ENCODE data around the gene ZNF281.
"Not testable (repeated sequence)": the region's sequence is repeated elsewhere in the genome, so short reads cannot be mapped to it uniquely, and the experiment has no call there.

Gene ZNF281

DNA sequence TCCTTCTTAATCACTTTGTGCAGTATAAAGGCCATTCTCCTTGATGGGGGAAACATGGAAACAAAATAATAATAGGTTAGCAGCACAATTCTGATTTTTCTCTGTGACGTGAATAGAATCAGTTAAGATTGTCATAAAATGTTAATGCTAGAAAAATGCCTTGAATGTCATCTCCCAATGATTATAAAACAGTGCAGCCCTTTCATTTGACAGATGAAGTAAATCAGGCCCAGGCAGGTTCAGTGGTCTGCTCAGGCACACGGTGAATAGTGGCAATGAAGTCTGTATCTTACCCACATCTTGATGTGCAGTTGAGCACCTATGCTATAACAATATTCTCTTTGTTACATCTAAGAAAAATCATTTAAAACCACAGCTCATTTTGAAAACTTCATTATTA lies 32.2 kb upstream of the ZNF281 start:
- no peaks in the 10 kb centered on the region for H3K9me3 ChIP-seq (replicated peaks; ENCODE audit: low read length)
- H3K9ac ChIP-seq (ENCODE audit: low read depth, low read length), result no peak overlapping the region
- H3K4me1 ChIP-seq (ENCODE audit: control insufficient read depth, insufficient read depth, low read length), result peaks cover 33% of the 10 kb centered on the region
- H3K27me3 ChIP-seq (ENCODE audit: control insufficient read depth, insufficient read depth, low read length), result no peaks in the 10 kb centered on the region
- no peak overlapping the region for H3K4me2 ChIP-seq (ENCODE audit: low read length)
- no peaks in the 10 kb centered on the region for H3K36me3 ChIP-seq (ENCODE audit: insufficient read depth, low read length)
- no peak overlapping the region for H3K4me3 ChIP-seq (ENCODE audit: low read length)

- Histone ChIP-seq H3K4me2 (ENCODE audit: low read length) (no peak overlapping the region), H3K36me3 (ENCODE audit: insufficient read depth, low read length) (no peaks in the 10 kb centered on the region), H3K9ac (ENCODE audit: low read depth, low read length) (no peak overlapping the region), H3K9me3 (replicated peaks; ENCODE audit: low read length) (no peaks in the 10 kb centered on the region), H3K4me3 (ENCODE audit: low read length) (no peak overlapping the region), H3K27me3 (ENCODE audit: control insufficient read depth, insufficient read depth, low read length) (no peaks in the 10 kb centered on the region), H3K4me1 (ENCODE audit: control insufficient read depth, insufficient read depth, low read length) (peaks cover 28% of the 10 kb centered on the region)
These were observed 29.1 kb upstream of the ZNF281 start for GRCh38 chr1:200438911-200439310.

DNA sequence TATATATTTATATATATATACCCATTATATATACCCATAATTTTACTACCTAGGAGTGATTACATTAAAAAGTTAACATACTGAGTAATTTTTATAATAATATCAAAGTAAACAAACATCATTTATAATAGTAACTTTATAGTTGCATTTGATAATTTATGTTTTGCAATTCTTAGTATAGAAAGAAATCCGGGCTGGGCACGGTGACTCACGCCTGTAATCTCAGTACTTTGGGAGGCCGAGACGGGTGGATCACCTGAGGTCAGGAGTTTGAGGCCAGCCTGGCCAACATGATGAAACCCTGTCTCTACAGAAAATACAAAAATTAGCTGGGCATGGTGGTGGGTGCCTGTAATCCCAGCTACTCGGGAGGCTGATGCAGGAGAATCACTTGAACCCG lies 28.6 kb upstream of the ZNF281 start:
- not testable (repeated sequence) for H3K36me3 ChIP-seq (ENCODE audit: insufficient read depth, low read length); H3K9me3 ChIP-seq (replicated peaks; ENCODE audit: low read length); H3K4me2 ChIP-seq (ENCODE audit: low read length); H3K4me3 ChIP-seq (ENCODE audit: low read length); H3K27me3 ChIP-seq (ENCODE audit: control insufficient read depth, insufficient read depth, low read length); H3K9ac ChIP-seq (ENCODE audit: low read depth, low read length)
- peaks cover 27% of the 10 kb centered on the region for H3K4me1 ChIP-seq (ENCODE audit: control insufficient read depth, insufficient read depth, low read length)

GRCh38 chr1:200437556-200438203 lies 27.8 kb upstream of the ZNF281 start:
- peak overlapping the region; percentile 15 for H3K9ac ChIP-seq (ENCODE audit: low read depth, low read length)
- peaks cover 26% of the 10 kb centered on the region for H3K4me1 ChIP-seq (ENCODE audit: control insufficient read depth, insufficient read depth, low read length)
- no peaks in the 10 kb centered on the region for H3K36me3 ChIP-seq (ENCODE audit: insufficient read depth, low read length)
- no peaks in the 10 kb centered on the region for H3K9me3 ChIP-seq (replicated peaks; ENCODE audit: low read length)
- peak overlapping the region; percentile 27 for H3K4me3 ChIP-seq (ENCODE audit: low read length)
- H3K27me3 ChIP-seq (ENCODE audit: control insufficient read depth, insufficient read depth, low read length), result no peaks in the 10 kb centered on the region
- H3K4me2 ChIP-seq (ENCODE audit: low read length), result peak overlapping the region; percentile 60

- peaks cover 23% of the 10 kb centered on the region for H3K4me1 ChIP-seq (ENCODE audit: control insufficient read depth, insufficient read depth, low read length)
- H3K27me3 ChIP-seq (ENCODE audit: control insufficient read depth, insufficient read depth, low read length), result no peaks in the 10 kb centered on the region
- H3K9ac ChIP-seq (ENCODE audit: low read depth, low read length), result no peak overlapping the region
- H3K4me2 ChIP-seq (ENCODE audit: low read length), result no peak overlapping the region
- no peak overlapping the region for H3K4me3 ChIP-seq (ENCODE audit: low read length)
- H3K9me3 ChIP-seq (replicated peaks; ENCODE audit: low read length), result no peaks in the 10 kb centered on the region
- H3K36me3 ChIP-seq (ENCODE audit: insufficient read depth, low read length), result no peaks in the 10 kb centered on the region
These were observed 27.3 kb upstream of the ZNF281 start for GRCh38 chr1:200437088-200437487.

GRCh38 chr1:200436436-200436835 lies 26.6 kb upstream of the ZNF281 start:
- Histone ChIP-seq H3K4me2 (ENCODE audit: low read length) (no peak overlapping the region), H3K4me1 (ENCODE audit: control insufficient read depth, insufficient read depth, low read length) (peaks cover 23% of the 10 kb centered on the region), H3K9ac (ENCODE audit: low read depth, low read length) (no peak overlapping the region), H3K4me3 (ENCODE audit: low read length) (no peak overlapping the region), H3K27me3 (ENCODE audit: control insufficient read depth, insufficient read depth, low read length) (no peaks in the 10 kb centered on the region), H3K36me3 (ENCODE audit: insufficient read depth, low read length) (no peaks in the 10 kb centered on the region), H3K9me3 (replicated peaks; ENCODE audit: low read length) (no peaks in the 10 kb centered on the region)

DNA sequence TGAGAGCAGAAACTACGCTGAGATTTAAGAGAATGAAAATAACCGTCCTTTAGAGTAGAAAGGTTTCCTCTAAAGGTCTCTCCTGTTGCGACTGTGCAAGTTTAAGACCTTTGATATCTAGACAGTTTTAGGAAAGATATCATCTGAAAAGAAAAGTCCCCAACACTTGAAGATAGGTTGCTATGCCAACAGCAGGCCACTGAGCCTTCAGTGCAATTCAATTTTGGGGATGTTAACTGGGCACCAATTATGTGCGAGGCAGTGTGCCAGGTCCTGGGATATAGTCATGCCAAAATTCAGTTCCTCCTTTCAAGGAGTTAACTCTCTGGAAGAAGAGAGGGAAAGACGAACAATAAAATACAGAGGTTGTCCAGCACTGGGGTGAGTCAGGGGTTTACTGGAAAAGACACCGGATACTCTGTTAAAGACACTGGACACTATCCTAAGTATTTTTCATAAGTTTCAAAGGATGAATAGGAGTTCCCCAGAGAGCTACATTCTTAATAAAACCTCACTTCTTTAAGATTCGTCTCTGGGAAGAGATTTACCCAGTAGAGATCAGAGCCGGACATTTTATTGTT lies 25.5 kb upstream of the ZNF281 start:
- Histone ChIP-seq H3K9ac (ENCODE audit: low read depth, low read length) (no peak overlapping the region), H3K9me3 (replicated peaks; ENCODE audit: low read length) (no peaks in the 10 kb centered on the region), H3K36me3 (ENCODE audit: insufficient read depth, low read length) (no peaks in the 10 kb centered on the region), H3K4me2 (ENCODE audit: low read length) (no peak overlapping the region), H3K4me3 (ENCODE audit: low read length) (no peak overlapping the region), H3K27me3 (ENCODE audit: control insufficient read depth, insufficient read depth, low read length) (no peaks in the 10 kb centered on the region), H3K4me1 (ENCODE audit: control insufficient read depth, insufficient read depth, low read length) (peaks cover 23% of the 10 kb centered on the region)

DNA sequence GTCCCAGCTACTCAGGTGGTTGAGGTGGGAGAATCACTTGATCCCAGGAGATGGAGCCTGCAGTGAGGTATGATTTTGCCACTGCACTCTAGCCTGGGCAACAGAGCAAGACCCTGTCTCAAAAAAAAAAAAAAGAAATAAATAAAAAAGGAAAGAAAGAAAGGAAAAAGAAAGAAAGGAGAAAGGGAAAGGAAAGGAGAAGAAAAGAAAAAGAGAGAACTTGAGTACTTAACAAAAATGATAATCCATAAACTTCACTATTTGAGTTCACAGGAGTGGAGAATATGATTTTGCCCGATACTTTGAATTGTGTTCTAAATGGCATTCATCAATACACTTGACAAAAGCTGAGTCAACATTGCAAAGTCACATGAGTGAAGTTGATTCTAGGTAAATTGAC lies 23.8 kb upstream of the ZNF281 start:
- no peaks in the 10 kb centered on the region for H3K27me3 ChIP-seq (ENCODE audit: control insufficient read depth, insufficient read depth, low read length)
- no peaks in the 10 kb centered on the region for H3K9me3 ChIP-seq (replicated peaks; ENCODE audit: low read length)
- H3K4me2 ChIP-seq (ENCODE audit: low read length), result no peak overlapping the region
- no peaks in the 10 kb centered on the region for H3K36me3 ChIP-seq (ENCODE audit: insufficient read depth, low read length)
- no peak overlapping the region for H3K4me3 ChIP-seq (ENCODE audit: low read length)
- H3K4me1 ChIP-seq (ENCODE audit: control insufficient read depth, insufficient read depth, low read length), result peaks cover 31% of the 10 kb centered on the region
- no peak overlapping the region for H3K9ac ChIP-seq (ENCODE audit: low read depth, low read length)

DNA sequence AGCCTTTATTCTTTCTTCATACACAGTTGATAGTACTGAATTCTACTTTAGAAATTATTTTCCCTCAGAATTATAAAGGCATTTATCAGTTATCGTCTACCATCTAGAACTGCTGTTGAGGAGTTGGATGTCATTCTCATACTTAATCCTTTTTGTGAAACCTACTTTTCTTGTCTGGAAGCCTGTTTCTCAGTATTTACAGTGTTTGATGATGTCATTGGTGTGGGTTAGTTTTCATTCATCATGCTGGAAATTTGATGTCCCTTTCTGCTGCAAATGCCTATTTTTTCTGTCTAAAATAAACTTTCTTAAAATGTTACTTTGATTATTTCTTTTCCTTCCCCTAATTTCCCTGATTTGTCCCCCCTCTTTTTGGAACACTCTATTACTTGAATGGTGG lies 22.8 kb upstream of the ZNF281 start:
- H3K4me3 ChIP-seq (ENCODE audit: low read length), result no peak overlapping the region
- no peaks in the 10 kb centered on the region for H3K27me3 ChIP-seq (ENCODE audit: control insufficient read depth, insufficient read depth, low read length)
- peaks cover 35% of the 10 kb centered on the region for H3K4me1 ChIP-seq (ENCODE audit: control insufficient read depth, insufficient read depth, low read length)
- no peak overlapping the region for H3K9ac ChIP-seq (ENCODE audit: low read depth, low read length)
- no peak overlapping the region for H3K4me2 ChIP-seq (ENCODE audit: low read length)
- no peaks in the 10 kb centered on the region for H3K36me3 ChIP-seq (ENCODE audit: insufficient read depth, low read length)
- H3K9me3 ChIP-seq (replicated peaks; ENCODE audit: low read length), result no peaks in the 10 kb centered on the region

- Histone ChIP-seq H3K36me3 (ENCODE audit: insufficient read depth, low read length) (no peaks in the 10 kb centered on the region), H3K27me3 (ENCODE audit: control insufficient read depth, insufficient read depth, low read length) (no peaks in the 10 kb centered on the region), H3K4me2 (ENCODE audit: low read length) (peak overlapping the region; percentile 31), H3K9ac (ENCODE audit: low read depth, low read length) (peak overlapping the region; percentile 20), H3K4me3 (ENCODE audit: low read length) (no peak overlapping the region), H3K4me1 (ENCODE audit: control insufficient read depth, insufficient read depth, low read length) (peaks cover 27% of the 10 kb centered on the region), H3K9me3 (replicated peaks; ENCODE audit: low read length) (no peaks in the 10 kb centered on the region)
These were observed 19.4 kb upstream of the ZNF281 start for GRCh38 chr1:200429221-200429751.

DNA sequence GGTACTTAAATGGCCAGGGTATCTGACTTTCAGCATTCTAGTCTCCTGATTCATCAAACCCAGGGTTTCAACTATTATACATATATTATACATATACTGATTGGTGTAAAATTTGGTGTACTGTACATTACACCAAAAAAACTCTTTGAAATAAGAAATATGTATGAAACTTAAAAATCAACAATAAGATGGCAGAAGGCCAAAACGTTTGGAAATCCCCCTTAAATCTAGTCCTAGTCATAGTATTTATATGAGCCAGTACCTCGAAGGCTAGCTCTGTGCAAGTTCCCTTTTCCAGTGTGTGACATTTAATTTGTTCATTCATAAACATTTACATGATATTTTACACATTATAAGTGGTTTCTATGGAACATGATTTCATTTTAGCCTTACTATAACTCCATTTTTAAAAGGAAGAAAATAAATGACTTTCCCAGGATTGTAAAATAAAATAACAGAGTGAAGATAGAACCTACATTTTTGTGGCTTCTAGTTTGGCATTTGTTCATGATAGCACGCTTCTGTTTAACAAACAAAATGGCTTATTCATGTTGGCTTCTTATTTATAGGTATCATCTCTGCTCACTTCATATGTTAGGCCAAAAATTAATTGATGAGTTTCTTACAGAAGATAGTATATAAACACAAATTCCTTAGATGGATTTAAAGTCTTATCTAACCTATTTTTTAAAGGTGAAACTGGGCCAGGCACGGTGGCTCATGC lies 18.8 kb upstream of the ZNF281 start:
- H3K4me2 ChIP-seq (ENCODE audit: low read length), result peak overlapping the region; percentile 31
- peak overlapping the region; percentile 20 for H3K9ac ChIP-seq (ENCODE audit: low read depth, low read length)
- no peak overlapping the region for H3K4me3 ChIP-seq (ENCODE audit: low read length)
- H3K36me3 ChIP-seq (ENCODE audit: insufficient read depth, low read length), result no peaks in the 10 kb centered on the region
- no peaks in the 10 kb centered on the region for H3K9me3 ChIP-seq (replicated peaks; ENCODE audit: low read length)
- no peaks in the 10 kb centered on the region for H3K27me3 ChIP-seq (ENCODE audit: control insufficient read depth, insufficient read depth, low read length)
- peaks cover 27% of the 10 kb centered on the region for H3K4me1 ChIP-seq (ENCODE audit: control insufficient read depth, insufficient read depth, low read length)

All from skeletal muscle satellite cell (primary cell).